Measurements from ENCODE around the gene SQSTM1.
A peak's percentile ranks its signal among the peaks of the same experiment; 100 is the strongest.

SQSTM1 gene

GRCh38 chr5:179805529-179806249, 15.0 kb upstream of the SQSTM1 start:
- DNase-seq (ENCODE audit: low read depth in 2 of 3, low spot score in 2 of 3), result no peak

- no peak for DNase-seq (ENCODE audit: low read depth in 2 of 3, low spot score in 2 of 3)
Observed at GRCh38 chr5:179806250-179807048, 14.3 kb upstream of the SQSTM1 start, which contains the start of gene MGAT4B. MGAT4B (minus strand) TSS chr5:179806866; CDS start chr5:179806583, 283 bp downstream.

GRCh38 chr5:179812135-179812825, 8.4 kb upstream of the SQSTM1 start:
- DNase-seq (ENCODE audit: low read depth in 2 of 3, low spot score in 2 of 3), result no peak

- no peak for DNase-seq (ENCODE audit: low read depth in 2 of 3, low spot score in 2 of 3)
Observed at GRCh38 chr5:179812997-179813607, 7.6 kb upstream of the SQSTM1 start.

- no peak for DNase-seq (ENCODE audit: low read depth in 2 of 3, low spot score in 2 of 3)
Observed at GRCh38 chr5:179814090-179814489, 6.6 kb upstream of the SQSTM1 start.

- no peak for DNase-seq (ENCODE audit: low read depth in 2 of 3, low spot score in 2 of 3)
Observed at GRCh38 chr5:179815491-179816249, 5.0 kb upstream of the SQSTM1 start.

- DNase-seq (ENCODE audit: low read depth in 2 of 3, low spot score in 2 of 3), result no peak
Observed at GRCh38 chr5:179816401-179816795, 4.3 kb upstream of the SQSTM1 start.

GRCh38 chr5:179816796-179817469, 3.8 kb upstream of the SQSTM1 start:
- no peak for DNase-seq (ENCODE audit: low read depth in 2 of 3, low spot score in 2 of 3)

GRCh38 chr5:179817470-179817840, 3.2 kb upstream of the SQSTM1 start:
- DNase-seq (ENCODE audit: low read depth in 2 of 3, low spot score in 2 of 3), result no peak

GRCh38 chr5:179817890-179818745, 2.6 kb upstream of the SQSTM1 start:
- no peak for DNase-seq (ENCODE audit: low read depth in 2 of 3, low spot score in 2 of 3)

GRCh38 chr5:179818746-179819295, 1.9 kb upstream of the SQSTM1 start:
- peak in 2 of 3 experiments; percentile 64 to 84 for DNase-seq (ENCODE audit: low read depth in 2 of 3, low spot score in 2 of 3)

- no peak for DNase-seq (ENCODE audit: low read depth in 2 of 3, low spot score in 2 of 3)
Observed at GRCh38 chr5:179819296-179820126, 1.2 kb upstream of the SQSTM1 start.

- DNase-seq (ENCODE audit: low read depth in 2 of 3, low spot score in 2 of 3), result no peak
Observed at GRCh38 chr5:179820127-179820482, 600 bp upstream of the SQSTM1 start.

- DNase-seq (ENCODE audit: low read depth in 2 of 3, low spot score in 2 of 3), result peak in 2 of 3 experiments; percentile 57 to 66
Observed at GRCh38 chr5:179821298-179822058, 773 bp downstream of the SQSTM1 start.

GRCh38 chr5:179822059-179822432, 1.3 kb downstream of the SQSTM1 start:
- DNase-seq (ENCODE audit: low read depth in 2 of 3, low spot score in 2 of 3), result no peak

- DNase-seq (ENCODE audit: low read depth in 2 of 3, low spot score in 2 of 3), result no peak
Observed at GRCh38 chr5:179822444-179822990, 1.8 kb downstream of the SQSTM1 start.

All from activated CD8-positive, alpha-beta memory T cell treated with anti-CD3 and anti-CD28 coated beads for 48 hours (primary cell).